Liver (tissue), 9 donors: ENCODE results near the gene EP400. TPM values are rescaled to one million over a fixed set of nuclear protein-coding genes. Genes with fewer than 3 reads are reported as not detected.

Source experiments
- DNase-seq: peaks from one replicate; pipeline ENCODE4 v3.0.0-alpha.2; 2017; ENCODE audit warnings: low spot score
- H3K27ac ChIP-seq, 2 donors: one replicate each; pipeline ENCODE4 v1.7.0; 2013; ENCODE audit warnings: inconsistent platforms in 2 of 2, low read length in 2 of 2, control low read depth in 1 of 2, low read depth in 1 of 2, mild to moderate bottlenecking in 1 of 2
- H3K27me3 ChIP-seq, 4 donors: one replicate each; pipeline versions ENCODE4 v1.6.1 to v1.7.0; 2013; ENCODE audit warnings: low read length in 3 of 4, inconsistent platforms in 1 of 4, mild to moderate bottlenecking in 1 of 4, moderate library complexity in 1 of 4; ENCODE audit not compliant: control insufficient read depth in 4 of 4, insufficient read depth in 4 of 4
- H3K36me3 ChIP-seq, 4 donors: one replicate each; pipeline versions ENCODE4 v1.6.1 to v1.7.0; 2013; ENCODE audit warnings: low read length in 3 of 4, mild to moderate bottlenecking in 3 of 4, low read depth in 1 of 4, moderate library complexity in 1 of 4; ENCODE audit not compliant: control insufficient read depth in 4 of 4, insufficient read depth in 3 of 4
- H3K4me1 ChIP-seq, 4 donors: one replicate each; pipeline versions ENCODE4 v1.6.1 to v1.7.0; 2013; ENCODE audit warnings: low read length in 3 of 4, mild to moderate bottlenecking in 3 of 4, moderate library complexity in 1 of 4; ENCODE audit not compliant: control insufficient read depth in 4 of 4, insufficient read depth in 4 of 4
- H3K4me3 ChIP-seq, 3 donors: one replicate each; pipeline versions ENCODE4 v1.6.1 to v1.7.0; 2013; ENCODE audit warnings: low read length in 3 of 3, control low read depth in 1 of 3, low read depth in 1 of 3, mild to moderate bottlenecking in 1 of 3
- H3K9ac ChIP-seq, 2 donors: one replicate each; pipeline ENCODE4 v1.7.0; 2013; ENCODE audit warnings: low read length in 2 of 2, mild to moderate bottlenecking in 2 of 2, moderate library complexity in 2 of 2, control low read depth in 1 of 2, low read depth in 1 of 2
- H3K9me3 ChIP-seq, 4 donors: one replicate each; pipeline versions ENCODE4 v1.6.1 to v1.7.0; 2013; ENCODE audit warnings: low read length in 3 of 4; ENCODE audit not compliant: control insufficient read depth in 4 of 4
- ATF3 ChIP-seq: IDR thresholded peaks from 2 replicates; pipeline ENCODE4 v1.6.1; 2016; ENCODE audit warnings: antibody characterized with exemption
- CTCF ChIP-seq: fragments of 150-350 bp; IDR thresholded peaks from 2 replicates; pipeline ENCODE4 v1.5.1; 2017; ENCODE audit warnings: improper control_type of control experiment, low read depth, low read length; ENCODE audit not compliant: missing input control
- EGR1 ChIP-seq, 2 donors: IDR thresholded peaks; 2 replicates each; pipeline ENCODE4 v1.6.1; 2016 to 2018; ENCODE audit warnings: antibody characterized with exemption in 2 of 2, low read depth in 2 of 2
- FOXA1 ChIP-seq: IDR thresholded peaks from 2 replicates; pipeline ENCODE4 v1.6.1; 2016; ENCODE audit warnings: antibody characterized with exemption
- FOXA2 ChIP-seq: IDR thresholded peaks from 2 replicates; pipeline ENCODE4 v1.6.1; 2016; ENCODE audit warnings: antibody characterized with exemption
- GABPA ChIP-seq, 2 donors: IDR thresholded peaks in 1 of 2; conservative IDR thresholded peaks in 1 of 2; 2 replicates each; pipeline ENCODE4 v1.6.1; 2016; ENCODE audit warnings: antibody characterized with exemption in 2 of 2, mild to moderate bottlenecking in 1 of 2, moderate library complexity in 1 of 2
- HNF4A ChIP-seq, 2 donors: conservative IDR thresholded peaks; 2 replicates each; pipeline ENCODE4 v1.6.1; 2016; ENCODE audit warnings: antibody characterized with exemption in 2 of 2, mild to moderate bottlenecking in 2 of 2
- HNF4G ChIP-seq: IDR thresholded peaks from 2 replicates; pipeline ENCODE4 v1.6.1; 2016; ENCODE audit warnings: antibody characterized with exemption
- JUND ChIP-seq, 2 donors: IDR thresholded peaks; 2 replicates each; pipeline ENCODE4 v1.6.1; 2016; ENCODE audit warnings: antibody characterized with exemption in 2 of 2
- NR2F2 ChIP-seq: IDR thresholded peaks from 2 replicates; pipeline ENCODE4 v1.6.1; 2016; ENCODE audit warnings: antibody characterized with exemption
- RAD21 ChIP-seq, 2 donors: IDR thresholded peaks; 2 replicates each; pipeline ENCODE4 v1.6.1; 2016; ENCODE audit warnings: antibody characterized with exemption in 2 of 2, mild to moderate bottlenecking in 2 of 2
- RXRA ChIP-seq, 2 donors: IDR thresholded peaks; 2 replicates each; pipeline ENCODE4 v1.6.1; 2017 to 2018; ENCODE audit warnings: antibody characterized with exemption in 2 of 2, mild to moderate bottlenecking in 1 of 2
- SP1 ChIP-seq: IDR thresholded peaks from 2 replicates; pipeline ENCODE4 v1.6.1; 2018; ENCODE audit warnings: antibody characterized with exemption, mild to moderate bottlenecking
- TAF1 ChIP-seq: conservative IDR thresholded peaks from 2 replicates; pipeline ENCODE4 v1.6.1; 2016; ENCODE audit warnings: antibody characterized with exemption, mild to moderate bottlenecking
- YY1 ChIP-seq: IDR thresholded peaks from 2 replicates; pipeline ENCODE4 v1.6.1; 2016; ENCODE audit warnings: antibody characterized with exemption, mild to moderate bottlenecking
- WGBS: extraction: QIAGEN DNeasy Blood & Tissue Kit; methylation state at CpG from one replicate; pipeline ENCODE4 v1.1.7; 2013; 5-methylcytosine and 5-hydroxymethylcytosine counted together
- polyA plus RNA-seq, 2 donors: library from polyadenylated mRNA; stranded (reverse) in 1 of 2; unstranded in 1 of 2; fragments of 200-250 nt in 1 of 2; fragments of >200 nt in 1 of 2; fragmentation: Nextera tagmentation in 1 of 2; extraction: Ambion mirVana in 1 of 2; gene quantifications; one replicate each; pipeline versions ENCODE4 v1.2.1 to v1.2.3, GENCODE V29; 2013 to 2015
- total RNA-seq, 2 donors: library from RNA; depleted of rRNA; stranded (reverse); fragments of >200 nt; gene quantifications; one replicate each; pipeline ENCODE4 v1.2.3, GENCODE V29; 2014
- TF ChIP-seq, protein P1 (sequence below): IDR thresholded peaks from 2 replicates; pipeline ENCODE4 v1.6.1; 2016; ENCODE audit warnings: antibody characterized with exemption
- TF ChIP-seq, protein P2 (sequence below): IDR thresholded peaks from 2 replicates; pipeline ENCODE4 v1.6.1; 2016; ENCODE audit warnings: antibody characterized with exemption
- TF ChIP-seq, protein P3 (sequence below): IDR thresholded peaks from 2 replicates; pipeline ENCODE4 v1.6.1; 2016; ENCODE audit warnings: antibody characterized with exemption, mild to moderate bottlenecking
- donor health status: healthy.
- donor health status: healthy.
- donor health status: healthy.
- donor health status: healthy.
- donor health status: healthy.

EP400 gene
- total and polyA plus RNA-seq, 4 donors: 4.7 to 12.4 (median 7.1) TPM

DNA sequence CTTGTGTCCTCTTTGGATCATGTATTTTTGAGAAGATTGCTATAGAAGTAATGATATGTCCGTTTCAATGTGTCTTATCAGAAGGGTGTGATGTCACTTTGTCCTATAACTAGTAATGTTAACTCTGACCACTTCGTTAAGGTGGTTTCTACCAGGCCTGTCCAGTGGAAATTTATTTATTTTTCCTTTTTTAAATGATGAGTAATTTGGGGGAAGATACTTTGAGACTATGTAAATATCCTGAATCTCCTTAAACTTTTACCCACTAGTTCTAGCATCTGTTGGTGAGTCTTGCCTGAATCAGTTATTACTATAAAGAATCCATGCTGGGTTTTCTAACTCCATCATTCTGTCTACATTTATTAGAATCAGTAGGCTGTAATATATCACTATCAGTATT lies 15.3 kb downstream of the EP400 start:
- no peaks in the 10 kb centered on the region for H3K9me3 ChIP-seq
- no peak overlapping the region for H3K9ac ChIP-seq
- no peak for DNase-seq
- WGBS: 87% methylated on average over 2 of the region's 2 CpGs
- TF ChIP-seq JUND (IDR thresholded peaks at IDR 0.05) (no peak), ATF3 (no peak), YY1 (no peak), HNF4A (conservative IDR thresholded peaks at IDR 0.05) (no peak), FOXA1 (no peak), FOXA2 (no peak), TAF1 (no peak), RAD21 (IDR thresholded peaks at IDR 0.05) (no peak), RXRA (IDR thresholded peaks at IDR 0.05) (no peak), SP1 (no peak), GABPA (IDR thresholded peaks at IDR 0.05 in 1 of 2, conservative IDR thresholded peaks at IDR 0.05 in 1 of 2) (no peak)
- TF ChIP-seq, protein P1, sequence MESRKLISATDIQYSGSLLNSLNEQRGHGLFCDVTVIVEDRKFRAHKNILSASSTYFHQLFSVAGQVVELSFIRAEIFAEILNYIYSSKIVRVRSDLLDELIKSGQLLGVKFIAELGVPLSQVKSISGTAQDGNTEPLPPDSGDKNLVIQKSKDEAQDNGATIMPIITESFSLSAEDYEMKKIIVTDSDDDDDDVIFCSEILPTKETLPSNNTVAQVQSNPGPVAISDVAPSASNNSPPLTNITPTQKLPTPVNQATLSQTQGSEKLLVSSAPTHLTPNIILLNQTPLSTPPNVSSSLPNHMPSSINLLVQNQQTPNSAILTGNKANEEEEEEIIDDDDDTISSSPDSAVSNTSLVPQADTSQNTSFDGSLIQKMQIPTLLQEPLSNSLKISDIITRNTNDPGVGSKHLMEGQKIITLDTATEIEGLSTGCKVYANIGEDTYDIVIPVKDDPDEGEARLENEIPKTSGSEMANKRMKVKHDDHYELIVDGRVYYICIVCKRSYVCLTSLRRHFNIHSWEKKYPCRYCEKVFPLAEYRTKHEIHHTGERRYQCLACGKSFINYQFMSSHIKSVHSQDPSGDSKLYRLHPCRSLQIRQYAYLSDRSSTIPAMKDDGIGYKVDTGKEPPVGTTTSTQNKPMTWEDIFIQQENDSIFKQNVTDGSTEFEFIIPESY: no peak
- TF ChIP-seq, protein P2, sequence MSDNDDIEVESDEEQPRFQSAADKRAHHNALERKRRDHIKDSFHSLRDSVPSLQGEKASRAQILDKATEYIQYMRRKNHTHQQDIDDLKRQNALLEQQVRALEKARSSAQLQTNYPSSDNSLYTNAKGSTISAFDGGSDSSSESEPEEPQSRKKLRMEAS: no peak
- no peak overlapping the region for H3K4me3 ChIP-seq
- H3K27me3 ChIP-seq: no peaks in the 10 kb centered on the region
- no peaks in the 10 kb centered on the region for H3K4me1 ChIP-seq
- H3K36me3 ChIP-seq: peaks cover 4 to 8% (median 7%) of the 10 kb centered on the region in 4 donors
- no peak overlapping the region for H3K27ac ChIP-seq

- Histone ChIP-seq H3K9ac (no peak overlapping the region), H3K27me3 (no peaks in the 10 kb centered on the region), H3K36me3 (peaks cover 0 to 2% (median 0%) of the 10 kb centered on the region in 4 donors), H3K9me3 (no peaks in the 10 kb centered on the region), H3K27ac (no peak overlapping the region), H3K4me3 (no peak overlapping the region), H3K4me1 (no peaks in the 10 kb centered on the region)
- 66% methylated on average over 1 of the region's 1 CpG for WGBS
- no peak for DNase-seq
- TF ChIP-seq EGR1 (IDR thresholded peaks at IDR 0.05; ENCODE audit: low read depth in 2 of 2): no peak
Observed at GRCh38 chr12:131971226-131971625, 21.5 kb downstream of the EP400 start.

DNA sequence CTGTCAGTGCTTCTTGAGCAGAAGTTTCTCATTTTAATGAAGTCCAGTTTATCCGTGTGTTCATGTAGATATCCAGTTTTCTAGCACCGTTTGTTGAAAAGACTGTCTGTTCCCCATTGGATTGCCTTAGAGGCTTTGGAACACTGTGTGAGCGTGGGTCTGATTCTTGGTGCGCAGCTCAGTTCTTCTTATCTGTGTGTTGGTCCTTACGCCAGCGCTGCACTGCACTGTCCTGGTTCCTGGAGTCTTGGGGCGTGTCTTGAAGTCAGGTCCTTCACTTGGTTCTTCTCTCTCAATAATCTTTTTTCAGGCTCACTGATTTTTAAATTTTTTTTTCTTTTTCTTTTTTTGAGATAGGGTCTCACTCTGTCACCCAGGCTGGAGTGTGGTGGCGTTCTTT lies 25.5 kb downstream of the EP400 start:
- H3K36me3 ChIP-seq: peaks cover 2 to 8% (median 2%) of the 10 kb centered on the region in 4 donors
- no peaks in the 10 kb centered on the region for H3K27me3 ChIP-seq
- 98% methylated on average over 8 of the region's 8 CpGs for WGBS
- no peak overlapping the region for H3K9ac ChIP-seq
- no peak overlapping the region for H3K4me3 ChIP-seq
- H3K27ac ChIP-seq: no peak overlapping the region
- H3K4me1 ChIP-seq: no peaks in the 10 kb centered on the region
- H3K9me3 ChIP-seq: no peaks in the 10 kb centered on the region
- DNase-seq: no peak
- TF ChIP-seq HNF4G (no peak), FOXA2 (no peak), GABPA (IDR thresholded peaks at IDR 0.05 in 1 of 2, conservative IDR thresholded peaks at IDR 0.05 in 1 of 2) (no peak), JUND (IDR thresholded peaks at IDR 0.05) (no peak), ATF3 (no peak), EGR1 (IDR thresholded peaks at IDR 0.05; ENCODE audit: low read depth in 2 of 2) (no peak), RAD21 (IDR thresholded peaks at IDR 0.05) (no peak), TAF1 (no peak), RXRA (IDR thresholded peaks at IDR 0.05) (no peak), HNF4A (conservative IDR thresholded peaks at IDR 0.05) (no peak), NR2F2 (no peak), YY1 (no peak), SP1 (no peak), CTCF (no peak)
- TF ChIP-seq, protein P3, sequence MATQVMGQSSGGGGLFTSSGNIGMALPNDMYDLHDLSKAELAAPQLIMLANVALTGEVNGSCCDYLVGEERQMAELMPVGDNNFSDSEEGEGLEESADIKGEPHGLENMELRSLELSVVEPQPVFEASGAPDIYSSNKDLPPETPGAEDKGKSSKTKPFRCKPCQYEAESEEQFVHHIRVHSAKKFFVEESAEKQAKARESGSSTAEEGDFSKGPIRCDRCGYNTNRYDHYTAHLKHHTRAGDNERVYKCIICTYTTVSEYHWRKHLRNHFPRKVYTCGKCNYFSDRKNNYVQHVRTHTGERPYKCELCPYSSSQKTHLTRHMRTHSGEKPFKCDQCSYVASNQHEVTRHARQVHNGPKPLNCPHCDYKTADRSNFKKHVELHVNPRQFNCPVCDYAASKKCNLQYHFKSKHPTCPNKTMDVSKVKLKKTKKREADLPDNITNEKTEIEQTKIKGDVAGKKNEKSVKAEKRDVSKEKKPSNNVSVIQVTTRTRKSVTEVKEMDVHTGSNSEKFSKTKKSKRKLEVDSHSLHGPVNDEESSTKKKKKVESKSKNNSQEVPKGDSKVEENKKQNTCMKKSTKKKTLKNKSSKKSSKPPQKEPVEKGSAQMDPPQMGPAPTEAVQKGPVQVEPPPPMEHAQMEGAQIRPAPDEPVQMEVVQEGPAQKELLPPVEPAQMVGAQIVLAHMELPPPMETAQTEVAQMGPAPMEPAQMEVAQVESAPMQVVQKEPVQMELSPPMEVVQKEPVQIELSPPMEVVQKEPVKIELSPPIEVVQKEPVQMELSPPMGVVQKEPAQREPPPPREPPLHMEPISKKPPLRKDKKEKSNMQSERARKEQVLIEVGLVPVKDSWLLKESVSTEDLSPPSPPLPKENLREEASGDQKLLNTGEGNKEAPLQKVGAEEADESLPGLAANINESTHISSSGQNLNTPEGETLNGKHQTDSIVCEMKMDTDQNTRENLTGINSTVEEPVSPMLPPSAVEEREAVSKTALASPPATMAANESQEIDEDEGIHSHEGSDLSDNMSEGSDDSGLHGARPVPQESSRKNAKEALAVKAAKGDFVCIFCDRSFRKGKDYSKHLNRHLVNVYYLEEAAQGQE: no peak
